ENCODE results near the gene TNNT2. TPM values are rescaled to one million over a fixed set of nuclear protein-coding genes. Genes with fewer than 3 reads are reported as not detected.

Gene TNNT2
- total and polyA plus RNA-seq, 12 donors: 5,905 to 31,279 (median 7,605) TPM

DNA sequence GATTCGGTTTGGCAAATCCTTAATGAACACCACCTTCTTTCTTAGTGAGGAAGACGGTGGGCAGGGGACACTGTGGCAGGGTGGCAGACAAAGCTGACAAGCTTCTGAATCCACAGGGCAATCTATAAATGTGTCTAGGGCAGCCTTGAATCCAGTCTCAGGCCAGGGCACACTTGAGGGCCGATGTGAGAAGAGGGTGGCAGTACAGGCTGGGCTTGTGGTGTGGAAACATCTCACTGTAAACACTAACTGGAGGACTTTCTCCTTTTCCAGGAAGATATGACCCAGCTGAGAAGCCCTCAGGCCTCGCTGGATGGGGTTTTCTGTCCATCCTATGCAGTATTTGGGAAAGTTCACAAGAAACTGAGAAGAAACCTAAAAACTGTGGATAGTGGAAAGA, 47.7 kb downstream of the TNNT2 start:
- intact Hi-C loops (cut with DNase I): no loop called here

GRCh38 chr1:201329286-201329685, 48.2 kb downstream of the TNNT2 start:
- ATAC-seq (peak in 7 of 8 donors; percentile 12 to 69 (median 45)), DNase-seq (no peak)
- Histone ChIP-seq H3K27ac (peak overlapping the region in 3 of 10 donors; percentile 26 to 45 (median 41)), H3K27me3 (no peaks in the 10 kb centered on the region), H3K9me3 (no peaks in the 10 kb centered on the region), H3K36me3 (no peaks in the 10 kb centered on the region), H3K4me3 (no peak overlapping the region), H3K4me1 (peaks cover 0 to 21% (median 4%) of the 10 kb centered on the region in 9 donors)
- TF ChIP-seq CTCF (IDR thresholded peaks at IDR 0.05): no peak
- WGBS, 2 donors: 38 to 39% methylated on average over 2 of the region's 2 CpGs
- intact Hi-C loops (cut with DNase I): no loop called here

More for the DNA sequence above, 47.7 kb downstream of the TNNT2 start:
- no peaks in the 10 kb centered on the region for H3K27me3 ChIP-seq
- peaks cover 0 to 21% (median 4%) of the 10 kb centered on the region in 9 donors for H3K4me1 ChIP-seq
- no peaks in the 10 kb centered on the region for H3K36me3 ChIP-seq
- no peaks in the 10 kb centered on the region for H3K9me3 ChIP-seq
- DNase-seq: no peak
- peak in 6 of 8 donors; percentile 23 to 76 (median 52) for ATAC-seq
- no peak for TF ChIP-seq CTCF (IDR thresholded peaks at IDR 0.05)
- H3K27ac ChIP-seq: peak overlapping the region in 3 of 10 donors; percentile 26 to 45 (median 41)
- H3K4me3 ChIP-seq: no peak overlapping the region
- 68 to 70% methylated on average over 4 of the region's 4 CpGs for WGBS, 2 donors

DNA sequence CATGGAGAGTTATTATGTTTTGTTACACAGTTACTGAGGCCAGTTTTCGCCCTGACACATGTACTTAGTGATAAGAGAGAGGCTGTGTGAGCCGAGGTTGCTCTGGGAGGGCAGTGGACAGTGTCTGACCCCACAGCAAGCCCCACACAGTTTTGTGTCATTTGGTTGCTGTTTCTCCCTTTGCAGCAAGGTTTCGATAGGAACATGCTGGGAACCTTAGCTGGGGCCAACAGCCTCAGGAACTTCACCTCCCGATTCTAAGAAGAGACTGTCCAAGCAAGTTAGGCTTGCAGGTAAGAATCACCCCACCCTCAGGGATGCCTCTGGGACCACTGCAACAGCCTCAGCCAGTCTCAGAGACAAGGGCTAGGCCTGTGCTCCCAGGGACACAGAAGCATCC, 48.9 kb downstream of the TNNT2 start:
- no peak for TF ChIP-seq CTCF (IDR thresholded peaks at IDR 0.05)
- H3K36me3 ChIP-seq: no peaks in the 10 kb centered on the region
- 55 to 71% methylated on average over 4 of the region's 4 CpGs for WGBS, 2 donors
- intact Hi-C loops (cut with DNase I): no loop called here
- no peak overlapping the region for H3K27ac ChIP-seq
- H3K4me3 ChIP-seq: no peak overlapping the region
- ATAC-seq (peak in 2 of 8 donors; percentile 5 to 8), DNase-seq (no peak)
- no peaks in the 10 kb centered on the region for H3K9me3 ChIP-seq
- H3K4me1 ChIP-seq: peaks cover 0 to 21% (median 4%) of the 10 kb centered on the region in 9 donors
- H3K27me3 ChIP-seq: no peaks in the 10 kb centered on the region

DNA sequence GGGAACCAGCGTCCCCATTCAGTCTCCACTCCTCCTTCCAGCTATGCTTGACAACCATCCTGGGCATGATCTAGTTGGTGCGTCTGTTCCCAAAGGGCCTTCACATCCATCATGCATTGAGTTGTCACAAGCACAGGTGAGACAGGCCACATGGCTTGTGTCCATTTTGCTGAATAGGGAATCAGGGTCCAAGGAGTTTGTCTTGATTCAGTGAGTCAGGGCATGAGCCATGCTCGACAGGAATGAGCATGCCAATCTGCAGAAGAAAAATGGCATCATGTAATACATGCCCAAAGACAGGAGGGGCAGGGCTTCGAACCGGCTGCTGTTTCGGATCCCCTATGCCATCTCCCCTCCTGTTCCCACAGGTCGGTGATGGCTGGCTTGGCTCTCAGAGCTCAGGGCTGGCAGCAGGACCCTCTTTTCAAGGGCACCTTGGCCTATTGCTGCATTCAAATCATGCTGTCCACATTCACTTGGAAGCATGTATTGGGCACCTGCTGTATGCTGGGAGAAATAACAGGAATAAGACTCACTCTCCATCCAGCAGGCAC, 49.7 kb downstream of the TNNT2 start:
- H3K27me3 ChIP-seq: no peaks in the 10 kb centered on the region

More for the DNA sequence above, 49.7 kb downstream of the TNNT2 start:
- Histone ChIP-seq H3K4me3 (no peak overlapping the region), H3K36me3 (no peaks in the 10 kb centered on the region), H3K9me3 (no peaks in the 10 kb centered on the region), H3K4me1 (peaks cover 0 to 21% (median 4%) of the 10 kb centered on the region in 9 donors), H3K27ac (no peak overlapping the region)
- ATAC-seq (no peak), DNase-seq (no peak)
- intact Hi-C loops (cut with DNase I): no loop called here
- no peak for TF ChIP-seq CTCF (IDR thresholded peaks at IDR 0.05)
- WGBS, 2 donors: 95 to 99% methylated on average over 7 of the region's 7 CpGs

Data from heart right ventricle (tissue), 16 donors.